ENCODE data around the gene NTM.

Gene NTM

GRCh38 chr11:131353766-131354165 lies 16.6 kb upstream of the NTM start:
- no peak overlapping the region for H2AFZ ChIP-seq (ENCODE audit: low read depth, low read length)

GRCh38 chr11:131354251-131354701 lies 16.1 kb upstream of the NTM start:
- peaks cover 10% of the 10 kb centered on the region; the same call in 1 of the 2 replicates for H3K27me3 ChIP-seq (ENCODE audit: low read depth, low read length)
- no peaks in the 10 kb centered on the region for H3K79me2 ChIP-seq (ENCODE audit: low read length)
- no peak overlapping the region for H2AFZ ChIP-seq (ENCODE audit: low read depth, low read length)
- no peak overlapping the region for H3K4me2 ChIP-seq (ENCODE audit: low read length)
- no peaks in the 10 kb centered on the region for H3K9me3 ChIP-seq (ENCODE audit: insufficient read depth, low read length)
- no peaks in the 10 kb centered on the region for H3K4me1 ChIP-seq (ENCODE audit: low read length)
- H3K27ac ChIP-seq (ENCODE audit: low read length): no peak overlapping the region
- H3K9ac ChIP-seq (ENCODE audit: low read length): no peak overlapping the region
- no peak for TF ChIP-seq CTCF (IDR thresholded peaks at IDR 0.05; ENCODE audit: low read depth, low read length)
- TF ChIP-seq EZH2phosphoT487 (IDR thresholded peaks at IDR 0.05; ENCODE audit: low read depth): no peak
- H3K4me3 ChIP-seq (ENCODE audit: low read length): no peak overlapping the region
- no peaks in the 10 kb centered on the region for H4K20me1 ChIP-seq (ENCODE audit: insufficient read depth, low read length)
- H3K36me3 ChIP-seq (replicated peaks; ENCODE audit: low read depth, low read length): no peaks in the 10 kb centered on the region

More at GRCh38 chr11:131353766-131354165, 16.6 kb upstream of the NTM start:
- Histone ChIP-seq H3K9me3 (ENCODE audit: insufficient read depth, low read length) (no peaks in the 10 kb centered on the region), H3K9ac (ENCODE audit: low read length) (no peak overlapping the region), H3K4me2 (ENCODE audit: low read length) (no peak overlapping the region), H3K4me3 (ENCODE audit: low read length) (no peak overlapping the region), H3K27me3 (ENCODE audit: low read depth, low read length) (peaks cover 6% of the 10 kb centered on the region; the same call in 1 of the 2 replicates), H3K36me3 (replicated peaks; ENCODE audit: low read depth, low read length) (no peaks in the 10 kb centered on the region), H4K20me1 (ENCODE audit: insufficient read depth, low read length) (no peaks in the 10 kb centered on the region), H3K79me2 (ENCODE audit: low read length) (no peaks in the 10 kb centered on the region), H3K4me1 (ENCODE audit: low read length) (no peaks in the 10 kb centered on the region), H3K27ac (ENCODE audit: low read length) (no peak overlapping the region)
- no peak for TF ChIP-seq CTCF (IDR thresholded peaks at IDR 0.05; ENCODE audit: low read depth, low read length)
- TF ChIP-seq EZH2phosphoT487 (IDR thresholded peaks at IDR 0.05; ENCODE audit: low read depth): no peak

- H3K79me2 ChIP-seq (ENCODE audit: low read length): no peaks in the 10 kb centered on the region
- no peak overlapping the region for H3K4me3 ChIP-seq (ENCODE audit: low read length)
- H3K4me2 ChIP-seq (ENCODE audit: low read length): no peak overlapping the region
- no peak overlapping the region for H2AFZ ChIP-seq (ENCODE audit: low read depth, low read length)
- H3K9me3 ChIP-seq (ENCODE audit: insufficient read depth, low read length): no peaks in the 10 kb centered on the region
- H3K9ac ChIP-seq (ENCODE audit: low read length): no peak overlapping the region
- H3K27ac ChIP-seq (ENCODE audit: low read length): no peak overlapping the region
- H3K4me1 ChIP-seq (ENCODE audit: low read length): no peaks in the 10 kb centered on the region
- H3K36me3 ChIP-seq (replicated peaks; ENCODE audit: low read depth, low read length): no peaks in the 10 kb centered on the region
- H3K27me3 ChIP-seq (ENCODE audit: low read depth, low read length): peaks cover 7% of the 10 kb centered on the region; the same call in 1 of the 2 replicates
- no peaks in the 10 kb centered on the region for H4K20me1 ChIP-seq (ENCODE audit: insufficient read depth, low read length)
- TF ChIP-seq CTCF (IDR thresholded peaks at IDR 0.05; ENCODE audit: low read depth, low read length) (no peak), EZH2phosphoT487 (IDR thresholded peaks at IDR 0.05; ENCODE audit: low read depth) (no peak)
Measured at GRCh38 chr11:131356206-131356605, 14.2 kb upstream of the NTM start.

GRCh38 chr11:131365329-131365930 lies 5.0 kb upstream of the NTM start:
- Histone ChIP-seq H3K4me1 (ENCODE audit: low read length) (no peaks in the 10 kb centered on the region), H3K9me3 (ENCODE audit: insufficient read depth, low read length) (no peaks in the 10 kb centered on the region), H3K9ac (ENCODE audit: low read length) (no peak overlapping the region), H3K4me2 (ENCODE audit: low read length) (no peak overlapping the region), H3K27ac (ENCODE audit: low read length) (no peak overlapping the region), H3K27me3 (ENCODE audit: low read depth, low read length) (peaks cover 33% of the 10 kb centered on the region), H3K36me3 (replicated peaks; ENCODE audit: low read depth, low read length) (no peaks in the 10 kb centered on the region), H3K79me2 (ENCODE audit: low read length) (no peaks in the 10 kb centered on the region), H3K4me3 (ENCODE audit: low read length) (no peak overlapping the region), H4K20me1 (ENCODE audit: insufficient read depth, low read length) (no peaks in the 10 kb centered on the region), H2AFZ (ENCODE audit: low read depth, low read length) (no peak overlapping the region)
- TF ChIP-seq EZH2phosphoT487 (IDR thresholded peaks at IDR 0.05; ENCODE audit: low read depth) (no peak), CTCF (IDR thresholded peaks at IDR 0.05; ENCODE audit: low read depth, low read length) (no peak)

Measured in OCI-LY3 (cell line).